ENCODE data around the gene PI4KA. TPM values are rescaled to one million over a fixed set of nuclear protein-coding genes. Genes with fewer than 3 reads are reported as not detected.

Gene PI4KA
- total and polyA plus RNA-seq, 4 donors: 35.4 to 107 (median 50.3) TPM

- WGBS, 2 donors: 76 to 83% methylated on average over 7 of the region's 7 CpGs
- Histone ChIP-seq H3K27me3 (ENCODE audit: control insufficient read depth in 3 of 3, insufficient read depth in 3 of 3, low read length in 2 of 3) (no peaks in the 10 kb centered on the region), H3K27ac (ENCODE audit: low read depth in 1 of 2, low read length in 1 of 2) (peak overlapping the region; percentile 41 to 76), H3K9me3 (ENCODE audit: control insufficient read depth in 4 of 4, insufficient read depth in 3 of 4, low read length in 3 of 4) (no peaks in the 10 kb centered on the region), H3K36me3 (ENCODE audit: control insufficient read depth in 4 of 4, insufficient read depth in 4 of 4, low read length in 4 of 4) (peaks cover 2 to 12% (median 4%) of the 10 kb centered on the region in 4 donors), H3K9ac (ENCODE audit: insufficient read depth in 1 of 2, low read length in 2 of 2) (no peak overlapping the region), H3K4me1 (ENCODE audit: control insufficient read depth in 5 of 5, insufficient read depth in 5 of 5, low read length in 5 of 5) (peaks cover 8 to 21% (median 18%) of the 10 kb centered on the region in 5 donors), H3K4me3 (no peak overlapping the region)
- ATAC-seq (ENCODE audit: insufficient read depth, low FRiP score) (no peak), DNase-seq (peak; percentile 37 to 69 (median 53))
- TF ChIP-seq, protein P1, sequence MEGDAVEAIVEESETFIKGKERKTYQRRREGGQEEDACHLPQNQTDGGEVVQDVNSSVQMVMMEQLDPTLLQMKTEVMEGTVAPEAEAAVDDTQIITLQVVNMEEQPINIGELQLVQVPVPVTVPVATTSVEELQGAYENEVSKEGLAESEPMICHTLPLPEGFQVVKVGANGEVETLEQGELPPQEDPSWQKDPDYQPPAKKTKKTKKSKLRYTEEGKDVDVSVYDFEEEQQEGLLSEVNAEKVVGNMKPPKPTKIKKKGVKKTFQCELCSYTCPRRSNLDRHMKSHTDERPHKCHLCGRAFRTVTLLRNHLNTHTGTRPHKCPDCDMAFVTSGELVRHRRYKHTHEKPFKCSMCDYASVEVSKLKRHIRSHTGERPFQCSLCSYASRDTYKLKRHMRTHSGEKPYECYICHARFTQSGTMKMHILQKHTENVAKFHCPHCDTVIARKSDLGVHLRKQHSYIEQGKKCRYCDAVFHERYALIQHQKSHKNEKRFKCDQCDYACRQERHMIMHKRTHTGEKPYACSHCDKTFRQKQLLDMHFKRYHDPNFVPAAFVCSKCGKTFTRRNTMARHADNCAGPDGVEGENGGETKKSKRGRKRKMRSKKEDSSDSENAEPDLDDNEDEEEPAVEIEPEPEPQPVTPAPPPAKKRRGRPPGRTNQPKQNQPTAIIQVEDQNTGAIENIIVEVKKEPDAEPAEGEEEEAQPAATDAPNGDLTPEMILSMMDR (IDR thresholded peaks at IDR 0.05; ENCODE audit: control extremely low read depth, extremely low read depth): no peak
These were observed 9.7 kb upstream of the PI4KA start for GRCh38 chr22:20868025-20868962.

DNA sequence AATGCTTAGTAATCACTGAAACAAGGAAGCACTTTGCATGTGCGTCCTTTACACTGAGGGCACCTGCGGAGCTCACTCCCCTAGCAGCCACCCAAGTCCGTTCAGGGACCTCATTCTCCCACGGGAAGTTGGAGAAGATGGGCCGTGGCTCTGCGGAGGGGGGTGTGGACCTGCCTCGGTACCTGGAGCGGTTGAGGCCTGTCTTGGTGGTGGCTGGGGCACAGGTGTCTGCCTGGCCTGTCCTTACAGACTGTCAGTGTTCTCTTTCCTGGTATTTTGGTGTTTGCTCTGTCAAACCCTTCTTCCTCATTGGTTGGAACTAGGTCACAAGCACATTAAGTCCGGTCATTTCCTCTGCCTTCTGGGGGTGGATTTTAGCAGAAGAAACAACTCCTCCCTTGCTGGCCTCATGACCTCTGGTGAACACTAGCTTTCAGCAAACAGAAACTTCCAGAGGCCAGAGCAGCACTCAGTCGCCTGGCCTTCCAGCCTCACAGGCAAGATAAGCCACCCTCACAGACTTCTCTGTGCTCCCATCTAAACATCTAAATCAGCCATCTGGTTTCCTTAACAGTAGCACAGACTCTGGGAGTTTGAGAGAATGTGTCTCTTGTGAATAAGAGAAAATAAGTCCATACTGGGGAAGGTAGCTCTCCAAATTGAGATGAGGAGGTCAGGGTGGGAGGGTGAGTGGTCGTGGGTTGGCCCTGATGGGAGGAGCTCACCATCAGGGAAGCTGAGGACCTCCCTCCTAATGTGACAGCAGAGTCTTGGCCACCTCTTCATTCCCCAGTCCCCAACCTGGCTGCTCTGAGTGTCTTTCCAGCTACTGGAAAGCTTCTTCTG, 8.8 kb upstream of the PI4KA start:
- H3K9ac ChIP-seq (ENCODE audit: insufficient read depth in 1 of 2, low read length in 2 of 2): peak overlapping the region in 1 of 2 donors; percentile 7
- peaks cover 0 to 12% (median 3%) of the 10 kb centered on the region in 4 donors for H3K36me3 ChIP-seq (ENCODE audit: control insufficient read depth in 4 of 4, insufficient read depth in 4 of 4, low read length in 4 of 4)
- H3K4me3 ChIP-seq: no peak overlapping the region
- H3K27me3 ChIP-seq (ENCODE audit: control insufficient read depth in 3 of 3, insufficient read depth in 3 of 3, low read length in 2 of 3): no peaks in the 10 kb centered on the region
- TF ChIP-seq, protein P1 (IDR thresholded peaks at IDR 0.05; ENCODE audit: control extremely low read depth, extremely low read depth): no peak
- WGBS, 2 donors: 58 to 66% methylated on average over 11 of the region's 11 CpGs
- H3K9me3 ChIP-seq (ENCODE audit: control insufficient read depth in 4 of 4, insufficient read depth in 3 of 4, low read length in 3 of 4): no peaks in the 10 kb centered on the region
- peak overlapping the region; percentile 41 to 90 for H3K27ac ChIP-seq (ENCODE audit: low read depth in 1 of 2, low read length in 1 of 2)
- peaks cover 8 to 23% (median 18%) of the 10 kb centered on the region in 5 donors for H3K4me1 ChIP-seq (ENCODE audit: control insufficient read depth in 5 of 5, insufficient read depth in 5 of 5, low read length in 5 of 5)
- ATAC-seq (ENCODE audit: insufficient read depth, low FRiP score) (peak; percentile 70), DNase-seq (peak in 2 of 3 donors; percentile 39 to 74)

DNA sequence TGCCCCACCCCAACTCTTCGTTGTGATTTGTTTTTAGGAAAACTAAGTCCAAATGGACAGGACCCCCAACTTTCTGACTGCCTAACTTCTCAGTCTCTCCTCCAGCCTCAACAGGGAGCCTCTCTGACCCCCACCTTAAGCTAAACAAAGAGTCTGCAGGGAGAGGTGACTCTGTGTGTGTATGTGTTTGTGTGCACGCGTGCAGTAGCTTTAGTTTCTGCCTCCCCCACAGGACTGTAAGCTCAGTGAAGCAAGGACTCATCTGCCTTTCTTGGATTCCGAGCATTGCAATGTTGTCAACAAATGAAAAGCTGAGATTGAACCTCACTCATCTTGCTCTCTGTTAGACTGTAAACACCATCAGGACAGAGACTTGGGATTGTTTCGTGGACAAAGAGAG, 8.1 kb upstream of the PI4KA start:
- H3K4me1 ChIP-seq (ENCODE audit: control insufficient read depth in 5 of 5, insufficient read depth in 5 of 5, low read length in 5 of 5): peaks cover 8 to 23% (median 18%) of the 10 kb centered on the region in 5 donors
- no peaks in the 10 kb centered on the region for H3K9me3 ChIP-seq (ENCODE audit: control insufficient read depth in 4 of 4, insufficient read depth in 3 of 4, low read length in 3 of 4)
- TF ChIP-seq, protein P1 (IDR thresholded peaks at IDR 0.05; ENCODE audit: control extremely low read depth, extremely low read depth): no peak
- ATAC-seq (ENCODE audit: insufficient read depth, low FRiP score): no peak
- H3K36me3 ChIP-seq (ENCODE audit: control insufficient read depth in 4 of 4, insufficient read depth in 4 of 4, low read length in 4 of 4): peaks cover 0 to 12% (median 3%) of the 10 kb centered on the region in 4 donors
- H3K4me3 ChIP-seq: no peak overlapping the region
- H3K27ac ChIP-seq (ENCODE audit: low read depth in 1 of 2, low read length in 1 of 2): peak overlapping the region; percentile 26 to 90
- DNase-seq: no peak
- WGBS, 2 donors: 84 to 94% methylated on average over 5 of the region's 5 CpGs
- H3K27me3 ChIP-seq (ENCODE audit: control insufficient read depth in 3 of 3, insufficient read depth in 3 of 3, low read length in 2 of 3): no peaks in the 10 kb centered on the region
- H3K9ac ChIP-seq (ENCODE audit: insufficient read depth in 1 of 2, low read length in 2 of 2): no peak overlapping the region

Measured in lung (tissue), 12 donors.